Erythroblast (primary cell): Measurements from ENCODE around the gene TDRD3.

Experiments
- GATA1 ChIP-seq: IDR thresholded peaks from 2 replicates; pipeline ENCODE4 v1.6.1; 2011; ENCODE audit warnings: low read depth, mild to moderate bottlenecking, control low read depth, low read length, moderate library complexity
- POLR2A ChIP-seq: IDR thresholded peaks from 2 replicates; pipeline ENCODE4 v1.6.1; 2011; ENCODE audit warnings: mild to moderate bottlenecking, low read length

DNA sequence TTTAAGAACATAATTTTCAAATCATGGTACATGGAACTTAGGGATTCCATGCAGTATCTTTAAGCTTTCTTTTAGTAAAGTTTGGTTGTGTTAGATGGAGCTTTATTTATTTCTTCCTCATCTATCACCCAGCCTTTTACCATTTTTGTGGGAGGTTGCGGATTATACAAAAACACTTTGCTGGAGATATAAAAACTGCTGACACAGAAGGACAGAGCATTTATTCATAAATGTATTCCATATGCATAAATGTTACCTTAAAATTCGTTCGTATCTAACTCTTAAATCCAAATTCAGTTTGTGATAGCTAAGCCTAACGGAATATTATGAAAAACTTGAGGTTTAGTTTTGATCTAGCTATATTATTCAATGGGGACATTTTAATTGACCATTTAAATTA lies 143.3 kb downstream of the TDRD3 start:
- TF ChIP-seq POLR2A = no peak
- TF ChIP-seq GATA1 = no peak
